HFFc6 (cell line): ENCODE measurements around the gene PPL. TPM values are rescaled to one million over a fixed set of nuclear protein-coding genes. Genes with fewer than 3 reads are reported as not detected.
"Not testable (repeated sequence)": the region's sequence is repeated elsewhere in the genome, so short reads cannot be mapped to it uniquely, and the experiment has no call there.

ENCODE experiments used
- DNase-seq: peaks from one replicate; pipeline ENCODE4 v3.0.0-alpha.2; 2018
- H3K27ac Mint-ChIP-seq: 2 replicates; pipeline ENCODE4 v1.8.0; 2020; ENCODE audit warnings: mild to moderate bottlenecking, mixed read lengths
- H3K27me3 Mint-ChIP-seq: 2 replicates; pipeline ENCODE4 v1.8.0; 2021; ENCODE audit warnings: mild to moderate bottlenecking, moderate library complexity, mixed read lengths; ENCODE audit not compliant: insufficient read depth
- H3K36me3 Mint-ChIP-seq: 2 replicates; pipeline ENCODE4 v1.8.0; 2021; ENCODE audit warnings: low read depth, mixed read lengths
- H3K4me1 Mint-ChIP-seq: 2 replicates; pipeline ENCODE4 v1.8.0; 2020; ENCODE audit warnings: low read depth, mixed read lengths
- H3K4me3 Mint-ChIP-seq: 2 replicates; pipeline ENCODE4 v1.8.0; 2020; ENCODE audit warnings: mild to moderate bottlenecking, moderate library complexity, mixed read lengths
- H3K9me3 Mint-ChIP-seq: 2 replicates; pipeline ENCODE4 v1.8.0; 2020; ENCODE audit warnings: mild to moderate bottlenecking, mixed read lengths
- total RNA-seq, 6 experiments: library from RNA; stranded (reverse); fragmentation: NEBNext Ultra II Directional; extraction: Animal tissue kit (Norgen Biotek cat#: 25700); gene quantifications; 2 replicates in 1 of 6; 3 replicates in 5 of 6; pipeline ENCODE4 v1.2.3, GENCODE V29; 2021
- TF ChIP-seq, protein P1 (sequence below): fragments of 200-600 bp; sonication (generic); IDR thresholded peaks from 2 replicates; pipeline ENCODE4 v1.5.0; 2021; ENCODE audit warnings: antibody characterized with exemption, mild to moderate bottlenecking

Gene PPL
- total RNA-seq, 6 experiments from 2014 or later: 0.02 to 0.06 (median 0.05) TPM; not detected in 3

GRCh38 chr16:4972938-4973587, 36.1 kb upstream of the PPL start:
- H3K27ac Mint-ChIP-seq: no peak overlapping the region
- H3K27me3 Mint-ChIP-seq: peaks cover 26% of the 10 kb centered on the region
- no peak overlapping the region for H3K4me3 Mint-ChIP-seq
- H3K36me3 Mint-ChIP-seq: no peaks in the 10 kb centered on the region
- TF ChIP-seq, protein P1, sequence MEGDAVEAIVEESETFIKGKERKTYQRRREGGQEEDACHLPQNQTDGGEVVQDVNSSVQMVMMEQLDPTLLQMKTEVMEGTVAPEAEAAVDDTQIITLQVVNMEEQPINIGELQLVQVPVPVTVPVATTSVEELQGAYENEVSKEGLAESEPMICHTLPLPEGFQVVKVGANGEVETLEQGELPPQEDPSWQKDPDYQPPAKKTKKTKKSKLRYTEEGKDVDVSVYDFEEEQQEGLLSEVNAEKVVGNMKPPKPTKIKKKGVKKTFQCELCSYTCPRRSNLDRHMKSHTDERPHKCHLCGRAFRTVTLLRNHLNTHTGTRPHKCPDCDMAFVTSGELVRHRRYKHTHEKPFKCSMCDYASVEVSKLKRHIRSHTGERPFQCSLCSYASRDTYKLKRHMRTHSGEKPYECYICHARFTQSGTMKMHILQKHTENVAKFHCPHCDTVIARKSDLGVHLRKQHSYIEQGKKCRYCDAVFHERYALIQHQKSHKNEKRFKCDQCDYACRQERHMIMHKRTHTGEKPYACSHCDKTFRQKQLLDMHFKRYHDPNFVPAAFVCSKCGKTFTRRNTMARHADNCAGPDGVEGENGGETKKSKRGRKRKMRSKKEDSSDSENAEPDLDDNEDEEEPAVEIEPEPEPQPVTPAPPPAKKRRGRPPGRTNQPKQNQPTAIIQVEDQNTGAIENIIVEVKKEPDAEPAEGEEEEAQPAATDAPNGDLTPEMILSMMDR: no peak
- no peaks in the 10 kb centered on the region; the same call in 1 of the 2 replicates for H3K9me3 Mint-ChIP-seq
- no peaks in the 10 kb centered on the region; the same call in 1 of the 2 replicates for H3K4me1 Mint-ChIP-seq
- DNase-seq: no peak

DNA sequence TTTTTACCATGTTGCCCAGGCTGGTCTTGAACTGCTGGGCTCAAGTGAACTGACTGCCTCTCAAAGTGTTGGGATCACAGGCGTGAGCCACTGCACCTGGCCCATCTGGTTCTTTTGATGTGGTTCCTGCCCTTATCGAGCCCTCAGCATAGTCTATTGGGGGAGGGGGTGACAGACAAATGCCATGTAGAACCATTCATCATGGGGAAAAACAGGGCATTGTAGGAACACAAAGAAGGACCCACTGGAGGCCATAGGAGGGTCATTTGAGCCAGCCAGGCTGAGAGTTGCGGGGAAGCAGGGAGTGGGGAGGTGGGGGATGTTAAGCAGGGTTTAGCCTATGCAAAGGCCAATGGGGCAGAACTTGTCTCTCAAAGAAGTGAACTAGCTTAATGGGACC, 33.1 kb upstream of the PPL start:
- DNase-seq: no peak
- TF ChIP-seq, protein P1: no peak
- peaks cover 23% of the 10 kb centered on the region for H3K27me3 Mint-ChIP-seq
- H3K36me3 Mint-ChIP-seq: no peaks in the 10 kb centered on the region
- H3K4me1 Mint-ChIP-seq: no peaks in the 10 kb centered on the region; the same call in 1 of the 2 replicates
- H3K9me3 Mint-ChIP-seq: no peaks in the 10 kb centered on the region
- no peak overlapping the region for H3K27ac Mint-ChIP-seq
- H3K4me3 Mint-ChIP-seq: no peak overlapping the region

DNA sequence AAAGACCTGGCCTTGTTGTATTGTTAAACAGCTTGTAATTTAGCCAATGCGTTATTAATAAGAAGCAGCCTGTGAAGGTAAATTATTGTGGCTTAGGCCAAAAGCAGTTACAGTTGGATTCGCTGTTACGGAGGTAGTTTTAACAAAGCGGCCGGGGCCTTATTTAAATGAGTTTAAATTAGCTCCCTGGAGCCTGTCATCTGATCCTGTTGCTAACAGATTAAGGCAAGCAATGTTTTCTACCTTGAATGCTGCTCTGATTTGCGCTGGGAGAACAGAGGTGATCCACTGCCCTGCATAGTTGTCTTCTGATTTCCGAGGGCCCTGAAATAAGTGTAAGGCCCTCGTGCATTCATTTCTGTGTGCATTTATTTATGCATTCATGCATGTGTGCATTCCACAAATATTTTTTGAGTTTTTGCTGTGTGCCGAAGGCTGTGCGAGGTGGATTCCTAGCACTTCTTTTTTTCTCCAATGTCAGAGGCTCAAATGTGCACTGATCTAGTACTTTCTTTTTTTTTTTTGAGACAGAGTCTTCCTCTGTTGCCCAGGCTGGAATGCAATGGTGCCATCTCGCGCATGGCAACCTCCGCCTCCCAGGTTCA, 32.0 kb upstream of the PPL start:
- no peak for DNase-seq
- Mint-ChIP-seq H3K27me3 (peaks cover 26% of the 10 kb centered on the region), H3K36me3 (no peaks in the 10 kb centered on the region), H3K4me1 (no peaks in the 10 kb centered on the region; the same call in 1 of the 2 replicates), H3K4me3 (no peak overlapping the region), H3K9me3 (no peaks in the 10 kb centered on the region), H3K27ac (no peak overlapping the region)
- TF ChIP-seq, protein P1: no peak

GRCh38 chr16:4968278-4968677, 31.3 kb upstream of the PPL start:
- not testable (repeated sequence) for H3K4me3 Mint-ChIP-seq, H3K9me3 Mint-ChIP-seq, H3K36me3 Mint-ChIP-seq, H3K27ac Mint-ChIP-seq, DNase-seq, H3K4me1 Mint-ChIP-seq
- H3K27me3 Mint-ChIP-seq: peaks cover 25% of the 10 kb centered on the region

DNA sequence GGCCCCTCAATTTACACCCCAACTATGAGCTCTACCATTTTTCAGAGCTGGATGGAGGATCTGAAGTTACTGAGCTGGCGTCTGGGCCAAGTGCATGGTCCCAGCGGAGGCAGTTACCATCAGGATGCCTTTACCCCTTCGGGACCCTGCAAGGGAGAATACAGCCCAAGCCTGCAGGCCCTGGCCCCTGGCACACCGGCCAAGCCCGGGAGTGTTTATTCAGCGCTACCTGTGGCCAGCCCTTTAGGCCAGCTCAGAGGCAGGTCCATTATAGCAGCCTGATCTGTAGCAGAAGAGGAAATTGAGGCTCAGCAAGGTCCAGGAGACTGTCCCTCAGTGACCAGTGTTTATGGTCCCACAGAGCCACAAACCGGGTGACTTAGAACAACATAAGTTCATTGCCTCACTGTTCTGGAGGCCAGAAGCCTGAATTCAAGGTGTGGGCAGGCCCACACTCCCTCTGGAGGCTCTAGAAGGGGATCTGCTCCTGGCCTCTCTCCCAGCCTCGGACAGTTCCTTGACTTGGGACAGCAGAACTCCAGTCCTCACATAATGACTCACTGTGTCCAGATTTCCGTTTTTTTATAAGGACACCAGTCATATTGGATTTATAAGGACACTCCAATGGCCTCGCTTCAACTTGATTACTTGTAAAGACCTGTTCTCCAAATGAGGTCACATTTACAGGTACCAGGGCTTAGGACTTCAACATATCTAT, 29.9 kb upstream of the PPL start:
- Mint-ChIP-seq H3K4me3 (no peak overlapping the region), H3K36me3 (no peaks in the 10 kb centered on the region), H3K27ac (no peak overlapping the region), H3K4me1 (no peaks in the 10 kb centered on the region), H3K27me3 (peaks cover 23% of the 10 kb centered on the region), H3K9me3 (no peaks in the 10 kb centered on the region)
- TF ChIP-seq, protein P1: no peak
- no peak for DNase-seq

DNA sequence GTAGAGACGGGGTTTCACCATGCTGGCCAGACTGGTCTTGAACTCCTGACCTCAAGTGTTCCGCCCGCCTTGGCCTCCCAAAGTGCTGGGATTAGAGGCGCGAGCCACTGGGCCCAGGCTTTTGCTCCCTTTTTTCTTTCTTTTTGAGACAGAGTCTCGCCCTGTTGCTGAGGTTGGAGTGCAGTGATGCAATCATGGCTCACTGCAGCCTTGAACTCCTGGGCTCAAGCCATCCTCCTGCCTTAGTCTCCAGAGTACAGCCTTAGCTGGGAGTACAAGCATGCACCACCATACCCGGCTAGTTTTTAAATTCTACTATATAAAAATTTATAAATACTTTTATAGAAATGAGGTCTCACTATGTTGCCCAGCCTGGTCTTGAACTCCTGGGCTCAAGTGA, 26.6 kb upstream of the PPL start:
- not testable (repeated sequence) for H3K9me3 Mint-ChIP-seq, H3K36me3 Mint-ChIP-seq, H3K4me1 Mint-ChIP-seq, DNase-seq, H3K27ac Mint-ChIP-seq, H3K4me3 Mint-ChIP-seq
- H3K27me3 Mint-ChIP-seq: peaks cover 17% of the 10 kb centered on the region; the same call in 1 of the 2 replicates
